Neural cell (in vitro differentiated cells): ENCODE measurements around the gene KDM4B. TPM values are rescaled to one million over a fixed set of nuclear protein-coding genes. Genes with fewer than 3 reads are reported as not detected.

Experiments used
- H2AFZ ChIP-seq: fragments of 200-600, 300-800 bp; sonication (generic), shearing (Covaris generic); 2 replicates; pipeline ENCODE4 v1.6.0; 2014; ENCODE audit warnings: low read depth, mild to moderate bottlenecking, antibody characterized with exemption, low read length, moderate library complexity
- H3F3A ChIP-seq: fragments of 200-600 bp; shearing (Covaris generic); 2 replicates; pipeline ENCODE4 v1.6.1; 2016; ENCODE audit warnings: mild to moderate bottlenecking, moderate library complexity, mixed read lengths, antibody characterized with exemption, low read length; ENCODE audit not compliant: insufficient read depth, poor library complexity, severe bottlenecking
- H3K27ac ChIP-seq: fragments of 200-600, 300-800 bp; sonication (generic), shearing (Covaris generic); 2 replicates; pipeline ENCODE4 v1.5.1; 2014; ENCODE audit warnings: mild to moderate bottlenecking, low read length, moderate library complexity
- H3K27me3 ChIP-seq: fragments of 300-800, 200-600 bp; sonication (generic), shearing (Covaris generic); 2 replicates; pipeline ENCODE4 v1.6.0; 2014; ENCODE audit warnings: mild to moderate bottlenecking, low read depth, low read length, moderate library complexity; ENCODE audit not compliant: insufficient read depth
- H3K36me3 ChIP-seq: fragments of 300-800, 200-600 bp; sonication (generic), shearing (Covaris generic); 2 replicates; pipeline ENCODE4 v1.5.1; 2014; ENCODE audit warnings: mild to moderate bottlenecking, antibody characterized with exemption, low read length, moderate library complexity; ENCODE audit not compliant: insufficient read depth
- H3K4me2 ChIP-seq: fragments of 300-800, 200-600 bp; sonication (generic), shearing (Covaris generic); 2 replicates; pipeline ENCODE4 v1.6.0; 2014; ENCODE audit warnings: mild to moderate bottlenecking, low read length
- H3K4me3 ChIP-seq: fragments of 300-800, 200-600 bp; sonication (generic), shearing (Covaris generic); 2 replicates; pipeline ENCODE4 v1.5.1; 2014; ENCODE audit warnings: mild to moderate bottlenecking, low read length, moderate library complexity
- H3K79me2 ChIP-seq: fragments of 200-600 bp; shearing (Covaris generic); replicated peaks from 2 replicates; pipeline ENCODE4 v1.6.0; 2014; ENCODE audit warnings: mild to moderate bottlenecking, low read length, moderate library complexity; ENCODE audit not compliant: insufficient read depth
- H3K9ac ChIP-seq: fragments of 300-800, 200-600 bp; sonication (generic), shearing (Covaris generic); 2 replicates; pipeline ENCODE4 v1.6.1; 2016; ENCODE audit warnings: mild to moderate bottlenecking, low read length, mixed read lengths
- H3K9me2 ChIP-seq: fragments of 200-600 bp; shearing (Covaris generic); 2 replicates; pipeline ENCODE4 v1.6.1; 2016; ENCODE audit warnings: mild to moderate bottlenecking, low read length, mixed read lengths; ENCODE audit not compliant: insufficient read depth
- H3K9me3 ChIP-seq: fragments of 200-600, 300-800 bp; sonication (generic), shearing (Covaris generic); 2 replicates; pipeline ENCODE4 v1.6.1; 2016; ENCODE audit warnings: mild to moderate bottlenecking, mixed run types, low read length, moderate library complexity, mixed read lengths
- H4K20me1 ChIP-seq: fragments of 200-600 bp; shearing (Covaris generic); 2 replicates; pipeline ENCODE4 v1.6.1; 2016; ENCODE audit warnings: mild to moderate bottlenecking, mixed run types; ENCODE audit not compliant: insufficient read depth
- EP300 ChIP-seq: fragments of 450-650 bp; conservative IDR thresholded peaks from 2 replicates; pipeline ENCODE4 v1.6.1; 2014; ENCODE audit warnings: antibody characterized with exemption, mild to moderate bottlenecking, moderate library complexity; ENCODE audit not compliant: poor library complexity, severe bottlenecking
- EZH2 ChIP-seq: fragments of 200-600, 300-800 bp; shearing (Covaris generic), sonication (generic); IDR thresholded peaks from 2 replicates; pipeline ENCODE4 v1.6.1; 2014; ENCODE audit warnings: antibody characterized with exemption, low read length, borderline replicate concordance, mild to moderate bottlenecking; ENCODE audit not compliant: insufficient read depth, poor library complexity, severe bottlenecking
- MXI1 ChIP-seq: fragments of 450-650 bp; conservative IDR thresholded peaks from 2 replicates; pipeline ENCODE4 v1.6.1; 2014; ENCODE audit warnings: antibody characterized with exemption, mild to moderate bottlenecking; ENCODE audit not compliant: poor library complexity, severe bottlenecking
- POLR2AphosphoS5 ChIP-seq: IDR thresholded peaks from 2 replicates; pipeline ENCODE4 v1.6.1; 2012
- RAD21 ChIP-seq: fragments of 450-650 bp; conservative IDR thresholded peaks from 2 replicates; pipeline ENCODE4 v1.6.1; 2014; ENCODE audit warnings: antibody characterized with exemption, mild to moderate bottlenecking, moderate library complexity
- REST ChIP-seq: IDR thresholded peaks from 2 replicates; pipeline ENCODE4 v1.6.1; 2012; ENCODE audit warnings: borderline replicate concordance
- SMC3 ChIP-seq: fragments of 450-650 bp; conservative IDR thresholded peaks from 2 replicates; pipeline ENCODE4 v1.6.1; 2014; ENCODE audit warnings: antibody characterized with exemption, mild to moderate bottlenecking, moderate library complexity; ENCODE audit not compliant: poor library complexity
- TAF1 ChIP-seq: IDR thresholded peaks from 2 replicates; pipeline ENCODE4 v1.6.1; 2012; ENCODE audit warnings: low read depth
- polyA plus RNA-seq: library from polyadenylated mRNA; depleted of rRNA; stranded (reverse); fragments of >200 nt; gene quantifications from 2 replicates; pipeline ENCODE4 v1.2.3, GENCODE V29; 2014
- TF ChIP-seq, protein P1 (sequence below): fragments of 450-650 bp; IDR thresholded peaks from 2 replicates; pipeline ENCODE4 v1.5.1; 2014; ENCODE audit warnings: antibody characterized with exemption, mild to moderate bottlenecking, moderate library complexity; ENCODE audit not compliant: poor library complexity, severe bottlenecking

The KDM4B gene
- polyA plus RNA-seq, 1 donor from 2014 or later: 19.1 TPM

DNA sequence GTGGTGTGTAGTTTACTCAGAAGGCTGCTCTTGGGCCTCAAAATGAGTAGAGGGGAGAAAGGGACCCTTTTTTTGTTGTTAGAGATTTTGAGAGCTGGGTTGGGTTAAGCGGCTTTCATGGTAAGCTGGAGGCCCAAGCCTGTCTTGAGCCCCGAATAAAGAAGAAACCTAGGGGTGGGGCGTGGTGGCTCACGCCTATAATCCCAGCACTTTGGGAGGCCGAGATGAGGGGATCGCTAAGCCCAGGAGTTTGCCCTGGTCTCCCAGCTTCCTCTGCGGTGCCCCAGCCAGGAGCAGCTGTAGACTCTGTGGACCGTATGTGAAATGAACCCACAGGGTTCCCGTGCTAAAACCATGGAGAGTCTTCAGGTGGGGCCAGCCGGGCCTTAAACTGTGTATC lies 56.1 kb downstream of the KDM4B start:
- no peak overlapping the region for H2AFZ ChIP-seq
- H3K27me3 ChIP-seq: no peaks in the 10 kb centered on the region
- H3F3A ChIP-seq: no peaks in the 10 kb centered on the region
- H3K4me2 ChIP-seq: no peak overlapping the region
- H3K9me2 ChIP-seq: no peaks in the 10 kb centered on the region
- H3K9ac ChIP-seq: no peak overlapping the region
- H3K4me3 ChIP-seq: no peak overlapping the region
- TF ChIP-seq, protein P1, sequence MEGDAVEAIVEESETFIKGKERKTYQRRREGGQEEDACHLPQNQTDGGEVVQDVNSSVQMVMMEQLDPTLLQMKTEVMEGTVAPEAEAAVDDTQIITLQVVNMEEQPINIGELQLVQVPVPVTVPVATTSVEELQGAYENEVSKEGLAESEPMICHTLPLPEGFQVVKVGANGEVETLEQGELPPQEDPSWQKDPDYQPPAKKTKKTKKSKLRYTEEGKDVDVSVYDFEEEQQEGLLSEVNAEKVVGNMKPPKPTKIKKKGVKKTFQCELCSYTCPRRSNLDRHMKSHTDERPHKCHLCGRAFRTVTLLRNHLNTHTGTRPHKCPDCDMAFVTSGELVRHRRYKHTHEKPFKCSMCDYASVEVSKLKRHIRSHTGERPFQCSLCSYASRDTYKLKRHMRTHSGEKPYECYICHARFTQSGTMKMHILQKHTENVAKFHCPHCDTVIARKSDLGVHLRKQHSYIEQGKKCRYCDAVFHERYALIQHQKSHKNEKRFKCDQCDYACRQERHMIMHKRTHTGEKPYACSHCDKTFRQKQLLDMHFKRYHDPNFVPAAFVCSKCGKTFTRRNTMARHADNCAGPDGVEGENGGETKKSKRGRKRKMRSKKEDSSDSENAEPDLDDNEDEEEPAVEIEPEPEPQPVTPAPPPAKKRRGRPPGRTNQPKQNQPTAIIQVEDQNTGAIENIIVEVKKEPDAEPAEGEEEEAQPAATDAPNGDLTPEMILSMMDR: no peak
- H3K27ac ChIP-seq: no peak overlapping the region
- H4K20me1 ChIP-seq: no peaks in the 10 kb centered on the region
- no peaks in the 10 kb centered on the region for H3K36me3 ChIP-seq
- no peaks in the 10 kb centered on the region for H3K9me3 ChIP-seq
- peaks cover 38% of the 10 kb centered on the region for H3K79me2 ChIP-seq

GRCh38 chr19:5026706-5027273 lies 57.9 kb downstream of the KDM4B start:
- TF ChIP-seq, protein P1: no peak
- no peak for TF ChIP-seq EP300
- no peak for TF ChIP-seq EZH2
- no peak for TF ChIP-seq TAF1
- no peak for TF ChIP-seq REST
- no peak for TF ChIP-seq RAD21
- no peak for TF ChIP-seq SMC3
- no peak for TF ChIP-seq MXI1
- no peak for TF ChIP-seq POLR2AphosphoS5
- Histone ChIP-seq H2AFZ (no peak overlapping the region), H3K9me2 (no peaks in the 10 kb centered on the region), H3K9me3 (no peaks in the 10 kb centered on the region), H3K27me3 (no peaks in the 10 kb centered on the region), H3K9ac (no peak overlapping the region), H3K79me2 (peaks cover 38% of the 10 kb centered on the region), H3K36me3 (no peaks in the 10 kb centered on the region), H3K27ac (no peak overlapping the region), H3K4me2 (no peak overlapping the region), H4K20me1 (peaks cover 2% of the 10 kb centered on the region), H3F3A (no peaks in the 10 kb centered on the region), H3K4me3 (no peak overlapping the region)
